K562 (cell line): Measurements from ENCODE around the gene IDH1. TPM values are rescaled to one million over a fixed set of nuclear protein-coding genes. Genes with fewer than 3 reads are reported as not detected.
A peak's percentile ranks its signal among the peaks of the same experiment; 100 is the strongest.

Experiments
- ATAC-seq: fragments of 200-7000 bp; cut with Tn5 transposase; 3 replicates; pipeline ENCODE4 v1.9.1; 2020; ENCODE audit warnings: moderate library complexity
- BruUV-seq: library from RNA; stranded (reverse); fragments of 400-500 nt; replicated peaks from 2 replicates; lab custom pipeline; 2021; lab: Mats Ljungman, UMichigan
- CTCF ChIA-PET: fragments of 300-600 bp; formaldehyde crosslinking; extraction: SDS; loops from one replicate; lab custom pipeline; 2021; ENCODE audit warnings: low intra/inter-chr PET ratio; lab: Yijun Ruan, JAX
- POLR2A ChIA-PET: fragments of 300-600, 350-650 bp; sonication (Branson Sonifier 250); formaldehyde crosslinking; extraction: SDS; loops from one replicate; lab custom pipeline; 2021; ENCODE audit warnings: antibody characterized with exemption, inconsistent platforms; lab: Yijun Ruan, JAX
- DNase-seq, 4 experiments: peaks; one replicate each; pipeline versions ENCODE4 v3.0.0 to v3.0.0-alpha.2; 2011 to 2018; ENCODE audit warnings: low spot score in 3 of 4, mixed read lengths in 3 of 4; ENCODE audit errors: extremely low read depth in 1 of 4
- FAIRE-seq: peaks from 2 replicates; lab custom pipeline; 2011; peaks lifted over from hg19 to GRCh38; lab: Jason Lieb, UNC
- H2AFZ ChIP-seq: 2 replicates; pipeline ENCODE4 v1.6.0; 2011; ENCODE audit warnings: low read depth, low read length, control low read depth, inconsistent platforms
- H3K27ac ChIP-seq: fragments of 200-600 bp; 3 replicates; pipeline ENCODE4 v1.8.0; 2011; ENCODE audit warnings: low read depth, mild to moderate bottlenecking, control low read depth, inconsistent platforms, low read length, moderate library complexity, mixed read lengths; ENCODE audit errors: extremely low read depth
- H3K27me3 ChIP-seq, 2 experiments: fragments of 300-600 bp in 1 of 2; 2 replicates in 1 of 2; 3 replicates in 1 of 2; pipeline versions ENCODE4 v1.6.0 to v1.8.0; 2011; ENCODE audit warnings: inconsistent platforms in 2 of 2, low read length in 2 of 2, mild to moderate bottlenecking in 1 of 2, mixed read lengths in 1 of 2, moderate library complexity in 1 of 2; ENCODE audit not compliant: control insufficient read depth in 2 of 2, insufficient read depth in 2 of 2
- H3K36me3 ChIP-seq: fragments of 300-600 bp; 3 replicates; pipeline ENCODE4 v1.8.0; 2011; ENCODE audit warnings: mild to moderate bottlenecking, low read length, inconsistent platforms; ENCODE audit not compliant: control insufficient read depth, insufficient read depth
- H3K4me1 ChIP-seq, 2 experiments: fragments of 200-600 bp in 1 of 2; replicated peaks in 1 of 2; 2 replicates in 1 of 2; 3 replicates in 1 of 2; pipeline versions ENCODE4 v1.5.1 to v1.8.0; 2011; ENCODE audit warnings: inconsistent platforms in 2 of 2, low read length in 2 of 2, mild to moderate bottlenecking in 1 of 2, mixed read lengths in 1 of 2, moderate library complexity in 1 of 2; ENCODE audit not compliant: control insufficient read depth in 2 of 2, insufficient read depth in 2 of 2
- H3K4me2 ChIP-seq: 2 replicates; pipeline ENCODE4 v1.6.1; 2011; ENCODE audit warnings: low read length, control low read depth, inconsistent platforms, mixed read lengths; ENCODE audit not compliant: insufficient read depth
- H3K4me3 ChIP-seq: fragments of 200-600 bp; sonication (generic), shearing (Covaris generic); 2 replicates; pipeline ENCODE4 v1.5.1; 2016; ENCODE audit warnings: control low read depth, inconsistent platforms
- H3K79me2 ChIP-seq: fragments of 200-600 bp; 3 replicates; pipeline ENCODE4 v1.8.0; 2011; ENCODE audit warnings: low read length, inconsistent platforms; ENCODE audit not compliant: control insufficient read depth, insufficient read depth
- H3K9ac ChIP-seq, 2 experiments: 2 replicates each; pipeline versions ENCODE4 v1.6.0 to v1.6.1; 2011; ENCODE audit warnings: low read depth in 2 of 2, low read length in 2 of 2, control low read depth in 1 of 2, inconsistent platforms in 1 of 2, mild to moderate bottlenecking in 1 of 2, mixed read lengths in 1 of 2; ENCODE audit not compliant: insufficient read depth in 1 of 2
- H3K9me1 ChIP-seq: one replicate; pipeline ENCODE4 v1.6.0; 2011; ENCODE audit warnings: inconsistent platforms, mild to moderate bottlenecking, low read length, moderate library complexity; ENCODE audit not compliant: control insufficient read depth, insufficient read depth
- H3K9me3 ChIP-seq: replicated peaks from 2 replicates; pipeline ENCODE4 v1.5.1; 2011; ENCODE audit warnings: low read depth, low read length, inconsistent platforms; ENCODE audit not compliant: control insufficient read depth, insufficient read depth
- H4K20me1 ChIP-seq: replicated peaks from 2 replicates; pipeline ENCODE4 v1.6.1; 2011; ENCODE audit warnings: low read length, inconsistent platforms, mixed read lengths; ENCODE audit not compliant: control insufficient read depth, insufficient read depth
- CREB1 ChIP-seq, 2 experiments: sonication (generic) in 1 of 2; formaldehyde crosslinking in 1 of 2; IDR thresholded peaks; 2 replicates each; pipeline versions ENCODE4 v1.6.1 to v1.8.0; 2012 to 2022; ENCODE audit warnings: inconsistent platforms in 1 of 2, mild to moderate bottlenecking in 1 of 2, missing genetic modification reagents in 1 of 2, moderate library complexity in 1 of 2
- KAT7 ChIP-seq: sonication (generic); formaldehyde crosslinking; IDR thresholded peaks from 2 replicates; pipeline ENCODE4 v1.8.0; 2022; ENCODE audit warnings: missing genetic modification reagents, mild to moderate bottlenecking, borderline replicate concordance
- RFX1 ChIP-seq: fragments of 450-650 bp; IDR thresholded peaks from 2 replicates; pipeline ENCODE4 v1.6.1; 2016; ENCODE audit warnings: mild to moderate bottlenecking, moderate library complexity
- SIRT6 ChIP-seq: IDR thresholded peaks from one replicate; pipeline ENCODE4 v1.6.1; 2012; ENCODE audit warnings: low read depth, mild to moderate bottlenecking, control low read depth, inconsistent platforms, low read length, moderate library complexity
- ZNF324 ChIP-seq: fragments of 250-450 bp; sonication (Bioruptor Pico); IDR thresholded peaks from 2 replicates; pipeline ENCODE4 v1.4.0; 2020; ENCODE audit warnings: mild to moderate bottlenecking
- WGBS: fragments of 100-300 bp; shearing (Covaris generic); methylation state at CpG from one replicate; pipeline ENCODE4 v1.1.6; 2016; ENCODE audit warnings: low coverage, mixed read lengths; ENCODE audit not compliant: insufficient coverage; ENCODE audit errors: missing lambda C conversion rate; 5-methylcytosine and 5-hydroxymethylcytosine counted together
- in situ Hi-C: fragments of 300-500 bp; cut with MboI; formaldehyde crosslinking; loops from 4 replicates; pipeline ENCODE4 v1.15.0; 2018; ENCODE audit warnings: inconsistent platforms, mixed read lengths
- intact Hi-C: fragments of 100-400 bp; cut with micrococcal nuclease; formaldehyde crosslinking; loops from 2 replicates; pipeline ENCODE4 v1.14.2; 2022
- polyA plus RNA-seq, 8 experiments: library from polyadenylated mRNA; depleted of rRNA in 4 of 8; stranded (reverse) in 5 of 8; unstranded in 3 of 8; fragments of >200 nt; fragmentation: Nextera tagmentation in 2 of 8; fragmentation: Illumina TruSeq in 1 of 8; extraction: Ambion mirVana in 2 of 8; extraction: Trizol in 1 of 8; gene quantifications; 2 replicates each; pipeline versions ENCODE4 v1.2.1 to v1.2.3, GENCODE V29; 2011 to 2014; ENCODE audit warnings: inconsistent platforms in 1 of 8, missing spikeins in 1 of 8
- total RNA-seq, 7 experiments: library from RNA; depleted of rRNA in 6 of 7; stranded (reverse); fragments of >200 nt in 6 of 7; fragmentation: Illumina TruSeq in 2 of 7; extraction: Trizol in 2 of 7; gene quantifications; 2 replicates each; pipeline versions ENCODE4 v1.2.1 to v1.2.3, GENCODE V29; 2011 to 2021; ENCODE audit warnings: low replicate concordance in 1 of 7

Gene IDH1
- total and polyA plus RNA-seq, 9 of the 15 experiments (the other 6 are each of a cell fraction or from before 2014, with no cell fraction given): 61.9 to 194 (median 101) TPM

DNA sequence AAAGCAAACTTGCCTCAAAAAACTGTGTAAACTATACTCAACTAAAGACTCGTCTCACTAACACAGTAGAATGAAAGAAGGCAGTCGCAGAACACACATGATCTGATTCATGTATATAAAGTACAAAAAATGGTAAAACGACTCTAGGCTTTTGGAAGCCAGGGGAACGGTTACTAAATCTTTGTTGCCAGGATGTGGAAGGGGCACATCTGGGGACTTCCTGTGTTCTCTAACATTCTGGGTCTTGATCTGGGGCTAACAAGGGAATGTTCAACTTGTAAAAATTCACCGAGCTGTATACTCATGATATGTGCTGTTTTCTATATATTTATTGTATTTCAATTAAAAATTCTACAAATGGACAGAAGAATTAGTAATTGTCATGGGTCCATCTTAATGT is 50.7 kb downstream of the IDH1 start (continued):
- no peak for TF ChIP-seq SIRT6
- TF ChIP-seq KAT7: no peak
- TF ChIP-seq CREB1 (IDR thresholded peaks at IDR 0.05): no peak
- TF ChIP-seq CREB1 (CRISPR knock-in tag; IDR thresholded peaks at IDR 0.05): no peak

DNA sequence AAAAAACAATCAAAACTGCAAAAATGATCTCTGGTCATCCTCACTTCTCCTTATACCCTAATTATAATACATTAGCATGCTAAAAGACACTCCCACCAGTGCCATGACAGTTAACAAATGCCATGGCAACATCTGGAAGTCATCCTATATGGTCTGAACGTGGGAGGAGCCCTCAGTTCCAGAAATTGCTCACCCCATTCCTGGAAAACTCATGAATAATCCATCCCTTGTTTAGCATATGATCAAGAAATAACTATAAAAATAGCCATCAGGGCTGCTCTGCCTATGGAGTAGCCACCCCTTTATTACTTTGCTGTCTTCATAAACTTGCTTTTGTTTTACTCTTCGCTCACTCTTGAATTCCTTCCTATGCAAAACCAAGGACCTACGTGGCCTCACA is 59.3 kb downstream of the IDH1 start:
- Histone ChIP-seq H3K4me2 (no peak overlapping the region), H3K4me3 (no peak overlapping the region), H3K9ac (no peak overlapping the region), H3K27me3 (no peaks in the 10 kb centered on the region), H3K79me2 (no peaks in the 10 kb centered on the region), H3K36me3 (no peaks in the 10 kb centered on the region), H3K9me3 (no peaks in the 10 kb centered on the region), H4K20me1 (no peaks in the 10 kb centered on the region), H2AFZ (peak overlapping the region; percentile 56; the same call in 1 of the 2 replicates), H3K9me1 (no peaks in the 10 kb centered on the region), H3K27ac (no peak overlapping the region), H3K4me1 (no peaks in the 10 kb centered on the region)
- in situ Hi-C loops: no loop called here
- ChIA-PET CTCF (no interaction called here), POLR2A (no interaction called here)
- DNase-seq: peak in 1 of 4 experiments; percentile 25
- no peak for TF ChIP-seq ZNF324 (CRISPR knock-in tag)
- TF ChIP-seq RFX1: peak; percentile 63
- peak; percentile 36; the same call in 2 of the 3 replicates for ATAC-seq
- intact Hi-C loops: no loop called here
- no TSS peak for BruUV-seq
- 43% methylated on average over 3 of the region's 3 CpGs for WGBS
- FAIRE-seq: no peak
